K562 (cell line): ENCODE results near the gene PHYKPL.

Source experiments
- LARP7 ChIP-seq: fragments of 450-650 bp; IDR thresholded peaks from 2 replicates; pipeline ENCODE4 v1.6.1; 2016
- SMC3 ChIP-seq: conservative IDR thresholded peaks from 2 replicates; pipeline ENCODE4 v1.6.1; 2011; ENCODE audit warnings: low read depth, low read length, improper control_type of control experiment; ENCODE audit not compliant: insufficient read depth
- ZFP36 ChIP-seq: fragments of 150-350 bp; IDR thresholded peaks from 2 replicates; pipeline ENCODE4 v1.6.1; 2018; ENCODE audit warnings: low read length, low read depth; ENCODE audit not compliant: partially characterized antibody
- ZKSCAN8 ChIP-seq: fragments of 200-800 bp; sonication (Bioruptor generic); IDR thresholded peaks from 2 replicates; pipeline ENCODE4 v1.6.1; 2016; ENCODE audit warnings: missing genetic modification characterization, missing compliant biosample characterization
- ZNF584 ChIP-seq: fragments of 200-800 bp; sonication (Bioruptor generic); IDR thresholded peaks from 2 replicates; pipeline ENCODE4 v1.6.1; 2016; ENCODE audit warnings: low read depth, mild to moderate bottlenecking, missing genetic modification characterization, missing compliant biosample characterization
- TF ChIP-seq, protein P1 (sequence below): sonication (generic); formaldehyde crosslinking; IDR thresholded peaks from 2 replicates; pipeline ENCODE4 v1.8.1; 2022; ENCODE audit warnings: missing genetic modification reagents
- TF ChIP-seq, protein P2 (sequence below), 3 experiments: IDR thresholded peaks in 2 of 3; conservative IDR thresholded peaks in 1 of 3; 2 replicates each; pipeline ENCODE4 v1.5.1; 2011 to 2012; ENCODE audit warnings: low read length in 3 of 3, mild to moderate bottlenecking in 3 of 3, control low read depth in 2 of 3, improper control_type of control experiment in 1 of 3, inconsistent platforms in 1 of 3, low read depth in 1 of 3, mixed read lengths in 1 of 3, moderate library complexity in 1 of 3; ENCODE audit not compliant: insufficient read depth in 2 of 3

DNA sequence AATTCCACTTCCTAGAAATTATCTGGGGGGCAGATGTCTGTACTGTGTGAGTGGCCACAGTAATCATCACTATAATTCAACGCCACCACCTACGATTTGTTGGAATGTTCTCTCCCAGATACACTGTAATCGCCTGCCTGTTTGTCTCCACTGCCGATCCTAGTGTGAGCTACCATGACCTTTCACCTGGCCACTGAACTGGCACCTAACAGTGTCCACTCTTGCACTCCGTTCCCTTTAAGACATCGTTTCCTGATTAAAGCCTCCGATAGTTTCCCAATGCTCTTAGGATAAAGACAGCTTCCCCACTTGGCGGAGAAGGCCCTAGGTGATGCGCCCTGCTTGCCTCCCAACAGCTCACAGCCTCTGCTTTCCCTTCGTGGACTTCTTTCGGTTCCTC lies 4.0 kb downstream of the PHYKPL start:
- TF ChIP-seq, protein P1, sequence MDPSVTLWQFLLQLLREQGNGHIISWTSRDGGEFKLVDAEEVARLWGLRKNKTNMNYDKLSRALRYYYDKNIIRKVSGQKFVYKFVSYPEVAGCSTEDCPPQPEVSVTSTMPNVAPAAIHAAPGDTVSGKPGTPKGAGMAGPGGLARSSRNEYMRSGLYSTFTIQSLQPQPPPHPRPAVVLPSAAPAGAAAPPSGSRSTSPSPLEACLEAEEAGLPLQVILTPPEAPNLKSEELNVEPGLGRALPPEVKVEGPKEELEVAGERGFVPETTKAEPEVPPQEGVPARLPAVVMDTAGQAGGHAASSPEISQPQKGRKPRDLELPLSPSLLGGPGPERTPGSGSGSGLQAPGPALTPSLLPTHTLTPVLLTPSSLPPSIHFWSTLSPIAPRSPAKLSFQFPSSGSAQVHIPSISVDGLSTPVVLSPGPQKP (CRISPR knock-in tag), result no peak
- TF ChIP-seq, protein P2, sequence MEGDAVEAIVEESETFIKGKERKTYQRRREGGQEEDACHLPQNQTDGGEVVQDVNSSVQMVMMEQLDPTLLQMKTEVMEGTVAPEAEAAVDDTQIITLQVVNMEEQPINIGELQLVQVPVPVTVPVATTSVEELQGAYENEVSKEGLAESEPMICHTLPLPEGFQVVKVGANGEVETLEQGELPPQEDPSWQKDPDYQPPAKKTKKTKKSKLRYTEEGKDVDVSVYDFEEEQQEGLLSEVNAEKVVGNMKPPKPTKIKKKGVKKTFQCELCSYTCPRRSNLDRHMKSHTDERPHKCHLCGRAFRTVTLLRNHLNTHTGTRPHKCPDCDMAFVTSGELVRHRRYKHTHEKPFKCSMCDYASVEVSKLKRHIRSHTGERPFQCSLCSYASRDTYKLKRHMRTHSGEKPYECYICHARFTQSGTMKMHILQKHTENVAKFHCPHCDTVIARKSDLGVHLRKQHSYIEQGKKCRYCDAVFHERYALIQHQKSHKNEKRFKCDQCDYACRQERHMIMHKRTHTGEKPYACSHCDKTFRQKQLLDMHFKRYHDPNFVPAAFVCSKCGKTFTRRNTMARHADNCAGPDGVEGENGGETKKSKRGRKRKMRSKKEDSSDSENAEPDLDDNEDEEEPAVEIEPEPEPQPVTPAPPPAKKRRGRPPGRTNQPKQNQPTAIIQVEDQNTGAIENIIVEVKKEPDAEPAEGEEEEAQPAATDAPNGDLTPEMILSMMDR (IDR thresholded peaks at IDR 0.05 in 2 of 3, conservative IDR thresholded peaks at IDR 0.05 in 1 of 3; ENCODE audit: insufficient read depth in 2 of 3, low read depth in 1 of 3, low read length in 3 of 3), result no peak
- TF ChIP-seq ZFP36 (no peak), SMC3 (no peak), LARP7 (no peak), ZKSCAN8 (CRISPR knock-in tag) (no peak), ZNF584 (CRISPR knock-in tag) (no peak)
